SK-N-SH treated with all-trans-retinoic acid at 6 μM for 48 hours (cell line): ENCODE data around the gene CRYBG1.
"Not testable (repeated sequence)": the region's sequence is repeated elsewhere in the genome, so short reads cannot be mapped to it uniquely, and the experiment has no call there.

ENCODE experiments used
- ATAC-seq: fragments of 200-7000 bp; cut with Tn5 transposase; 3 replicates; pipeline ENCODE4 v1.9.1; 2020; ENCODE audit warnings: mild to moderate bottlenecking, moderate library complexity
- BACH2 ChIP-seq: fragments of 250-450 bp; sonication (Bioruptor Pico); IDR thresholded peaks from 2 replicates; pipeline ENCODE4 v1.9.0; 2021; ENCODE audit warnings: mild to moderate bottlenecking, borderline replicate concordance
- CSRNP3 ChIP-seq: fragments of 250-450 bp; sonication (Bioruptor Pico); IDR thresholded peaks from 2 replicates; pipeline ENCODE4 v1.5.1; 2021; ENCODE audit warnings: mild to moderate bottlenecking, moderate library complexity
- ESRRG ChIP-seq: fragments of 250-450 bp; sonication (Bioruptor Pico); IDR thresholded peaks from 2 replicates; pipeline ENCODE4 v1.6.1; 2021; ENCODE audit warnings: mild to moderate bottlenecking
- GLIS3 ChIP-seq: fragments of 250-450 bp; sonication (Bioruptor Pico); IDR thresholded peaks from 2 replicates; pipeline ENCODE4 v1.5.0; 2020; ENCODE audit warnings: mild to moderate bottlenecking, moderate library complexity
- ISL1 ChIP-seq: fragments of 250-450 bp; sonication (Bioruptor Pico); IDR thresholded peaks from 2 replicates; pipeline ENCODE4 v2.1.2; 2022; ENCODE audit warnings: mild to moderate bottlenecking, moderate library complexity
- OSR1 ChIP-seq: fragments of 250-450 bp; sonication (Bioruptor Pico); IDR thresholded peaks from 2 replicates; pipeline ENCODE4 v1.8.0; 2022; ENCODE audit warnings: moderate library complexity, mild to moderate bottlenecking, inconsistent platforms
- PATZ1 ChIP-seq: fragments of 250-450 bp; sonication (Bioruptor Pico); IDR thresholded peaks from 2 replicates; pipeline ENCODE4 v1.8.0; 2020; ENCODE audit warnings: mild to moderate bottlenecking, moderate library complexity, borderline replicate concordance
- PPARA ChIP-seq: fragments of 250-450 bp; sonication (Bioruptor Pico); IDR thresholded peaks from 2 replicates; pipeline ENCODE4 v1.5.0; 2020; ENCODE audit warnings: mild to moderate bottlenecking, borderline replicate concordance
- RARB ChIP-seq: fragments of 250-450 bp; sonication (Bioruptor Pico); IDR thresholded peaks from 2 replicates; pipeline ENCODE4 v1.8.0; 2021; ENCODE audit warnings: mild to moderate bottlenecking, moderate library complexity
- TCF4 ChIP-seq: fragments of 250-450 bp; sonication (Bioruptor Pico); IDR thresholded peaks from 2 replicates; pipeline ENCODE4 v1.8.0; 2021; ENCODE audit warnings: mild to moderate bottlenecking, moderate library complexity, borderline replicate concordance
- TOX ChIP-seq: fragments of 250-450 bp; sonication (Bioruptor Pico); IDR thresholded peaks from 2 replicates; pipeline ENCODE4 v1.8.0; 2021; ENCODE audit warnings: mild to moderate bottlenecking, moderate library complexity, borderline replicate concordance
- ZC3H10 ChIP-seq: fragments of 250-450 bp; sonication (Bioruptor Pico); IDR thresholded peaks from 2 replicates; pipeline ENCODE4 v1.5.1; 2021; ENCODE audit warnings: mild to moderate bottlenecking, moderate library complexity
- ZFP3 ChIP-seq: fragments of 250-450 bp; sonication (Bioruptor Pico); IDR thresholded peaks from 2 replicates; pipeline ENCODE4 v1.5.0; 2020; ENCODE audit warnings: mild to moderate bottlenecking, moderate library complexity
- ZFP30 ChIP-seq: fragments of 450-650 bp; formaldehyde crosslinking; IDR thresholded peaks from 2 replicates; pipeline ENCODE4 v1.5.0; 2022; ENCODE audit warnings: mild to moderate bottlenecking, moderate library complexity
- ZNF565 ChIP-seq: fragments of 450-650 bp; formaldehyde crosslinking; conservative IDR thresholded peaks from 2 replicates; pipeline ENCODE4 v1.5.0; 2020; ENCODE audit warnings: low read depth, mild to moderate bottlenecking, moderate library complexity
- ZNF70 ChIP-seq: fragments of 450-650 bp; formaldehyde crosslinking; IDR thresholded peaks from 2 replicates; pipeline ENCODE4 v1.5.0; 2020; ENCODE audit warnings: mild to moderate bottlenecking, moderate library complexity
- ZNF8 ChIP-seq: fragments of 450-650 bp; formaldehyde crosslinking; IDR thresholded peaks from 2 replicates; pipeline ENCODE4 v1.5.0; 2020; ENCODE audit warnings: mild to moderate bottlenecking, moderate library complexity
- TF ChIP-seq, protein P1 (sequence below): fragments of 250-450 bp; sonication (Bioruptor Pico); IDR thresholded peaks from 2 replicates; pipeline ENCODE4 v1.5.1; 2020; ENCODE audit warnings: low read depth, mild to moderate bottlenecking, moderate library complexity
- TF ChIP-seq, protein P2 (sequence below): fragments of 250-450 bp; sonication (Bioruptor Pico); IDR thresholded peaks from 2 replicates; pipeline ENCODE4 v1.5.0; 2020; ENCODE audit warnings: mild to moderate bottlenecking, moderate library complexity

Gene CRYBG1

DNA sequence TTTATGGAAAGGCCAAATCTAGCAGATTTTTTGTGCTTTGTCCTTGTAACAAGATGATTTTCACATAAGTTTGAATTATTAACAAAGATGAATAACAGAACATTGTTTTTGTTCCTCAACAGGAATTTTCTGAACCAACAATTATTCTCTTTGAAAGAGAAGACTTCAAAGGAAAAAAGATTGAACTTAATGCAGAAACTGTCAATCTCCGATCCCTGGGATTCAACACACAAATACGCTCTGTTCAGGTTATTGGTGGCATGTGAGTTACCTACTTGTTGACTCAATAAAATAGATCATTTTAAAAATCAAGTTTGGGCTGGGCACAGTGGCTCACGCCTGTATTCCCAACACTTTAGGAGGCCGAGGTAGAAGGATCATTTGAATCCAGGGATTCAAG is 197.8 kb downstream of the CRYBG1 start:
- no peak for ATAC-seq

DNA sequence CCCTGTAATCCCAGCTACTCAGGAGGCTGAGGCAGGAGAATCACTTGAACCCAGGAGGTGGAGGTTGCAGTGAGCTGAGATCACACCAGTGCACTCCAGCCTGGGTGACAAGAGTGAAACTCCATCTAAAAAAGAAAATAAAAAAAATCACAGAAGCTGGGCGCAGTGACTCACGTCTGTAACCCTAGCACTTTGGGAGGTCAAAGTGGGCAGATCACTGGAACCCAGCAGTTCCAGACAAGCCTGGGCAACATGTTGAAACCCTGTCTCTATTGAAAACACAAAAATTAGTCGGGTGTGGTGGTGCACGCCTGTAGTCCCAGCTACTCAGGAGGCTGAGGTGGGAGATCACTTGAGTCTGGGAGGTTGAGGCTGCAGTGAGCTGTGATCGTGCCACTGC is 199.1 kb downstream of the CRYBG1 start:
- ATAC-seq = not testable (repeated sequence)

More for the DNA sequence above, 197.8 kb downstream of the CRYBG1 start:
- TF ChIP-seq PATZ1 (CRISPR knock-in tag) = no peak
- TF ChIP-seq TCF4 (CRISPR knock-in tag) = no peak
- no peak for TF ChIP-seq ZFP30 (CRISPR knock-in tag)
- TF ChIP-seq ZNF70 (CRISPR knock-in tag) = no peak
- TF ChIP-seq CSRNP3 (CRISPR knock-in tag) = no peak
- TF ChIP-seq, all 23 proteins: peak for 0

- no peak for TF ChIP-seq ISL1 (CRISPR knock-in tag)
- TF ChIP-seq ESRRG (CRISPR knock-in tag) = no peak
- TF ChIP-seq ZC3H10 (CRISPR knock-in tag) = no peak
- TF ChIP-seq, all 23 proteins: peak for 0
- ATAC-seq = peak; percentile 74
Observed at GRCh38 chr6:106560996-106561685, 200.6 kb downstream of the CRYBG1 start.

GRCh38 chr6:106561686-106562405 is 201.3 kb downstream of the CRYBG1 start:
- ATAC-seq = no peak
- TF ChIP-seq TCF4 (CRISPR knock-in tag) (no peak), PATZ1 (CRISPR knock-in tag) (no peak), BACH2 (CRISPR knock-in tag) (no peak), ZFP3 (CRISPR knock-in tag) (no peak), GLIS3 (no peak), ZNF8 (CRISPR knock-in tag) (no peak), PPARA (CRISPR knock-in tag) (no peak), RARB (CRISPR knock-in tag) (no peak), ESRRG (CRISPR knock-in tag) (no peak), ISL1 (CRISPR knock-in tag) (no peak), ZNF70 (CRISPR knock-in tag) (no peak), TOX (CRISPR knock-in tag) (no peak), OSR1 (CRISPR knock-in tag) (no peak), ZNF565 (CRISPR knock-in tag) (no peak)
- TF ChIP-seq, protein P1, sequence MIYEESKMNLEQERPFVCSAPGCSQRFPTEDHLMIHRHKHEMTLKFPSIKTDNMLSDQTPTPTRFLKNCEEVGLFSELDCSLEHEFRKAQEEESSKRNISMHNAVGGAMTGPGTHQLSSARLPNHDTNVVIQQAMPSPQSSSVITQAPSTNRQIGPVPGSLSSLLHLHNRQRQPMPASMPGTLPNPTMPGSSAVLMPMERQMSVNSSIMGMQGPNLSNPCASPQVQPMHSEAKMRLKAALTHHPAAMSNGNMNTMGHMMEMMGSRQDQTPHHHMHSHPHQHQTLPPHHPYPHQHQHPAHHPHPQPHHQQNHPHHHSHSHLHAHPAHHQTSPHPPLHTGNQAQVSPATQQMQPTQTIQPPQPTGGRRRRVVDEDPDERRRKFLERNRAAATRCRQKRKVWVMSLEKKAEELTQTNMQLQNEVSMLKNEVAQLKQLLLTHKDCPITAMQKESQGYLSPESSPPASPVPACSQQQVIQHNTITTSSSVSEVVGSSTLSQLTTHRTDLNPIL (CRISPR knock-in tag) = no peak
- TF ChIP-seq, protein P2, sequence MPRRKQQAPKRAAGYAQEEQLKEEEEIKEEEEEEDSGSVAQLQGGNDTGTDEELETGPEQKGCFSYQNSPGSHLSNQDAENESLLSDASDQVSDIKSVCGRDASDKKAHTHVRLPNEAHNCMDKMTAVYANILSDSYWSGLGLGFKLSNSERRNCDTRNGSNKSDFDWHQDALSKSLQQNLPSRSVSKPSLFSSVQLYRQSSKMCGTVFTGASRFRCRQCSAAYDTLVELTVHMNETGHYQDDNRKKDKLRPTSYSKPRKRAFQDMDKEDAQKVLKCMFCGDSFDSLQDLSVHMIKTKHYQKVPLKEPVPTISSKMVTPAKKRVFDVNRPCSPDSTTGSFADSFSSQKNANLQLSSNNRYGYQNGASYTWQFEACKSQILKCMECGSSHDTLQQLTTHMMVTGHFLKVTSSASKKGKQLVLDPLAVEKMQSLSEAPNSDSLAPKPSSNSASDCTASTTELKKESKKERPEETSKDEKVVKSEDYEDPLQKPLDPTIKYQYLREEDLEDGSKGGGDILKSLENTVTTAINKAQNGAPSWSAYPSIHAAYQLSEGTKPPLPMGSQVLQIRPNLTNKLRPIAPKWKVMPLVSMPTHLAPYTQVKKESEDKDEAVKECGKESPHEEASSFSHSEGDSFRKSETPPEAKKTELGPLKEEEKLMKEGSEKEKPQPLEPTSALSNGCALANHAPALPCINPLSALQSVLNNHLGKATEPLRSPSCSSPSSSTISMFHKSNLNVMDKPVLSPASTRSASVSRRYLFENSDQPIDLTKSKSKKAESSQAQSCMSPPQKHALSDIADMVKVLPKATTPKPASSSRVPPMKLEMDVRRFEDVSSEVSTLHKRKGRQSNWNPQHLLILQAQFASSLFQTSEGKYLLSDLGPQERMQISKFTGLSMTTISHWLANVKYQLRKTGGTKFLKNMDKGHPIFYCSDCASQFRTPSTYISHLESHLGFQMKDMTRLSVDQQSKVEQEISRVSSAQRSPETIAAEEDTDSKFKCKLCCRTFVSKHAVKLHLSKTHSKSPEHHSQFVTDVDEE (CRISPR knock-in tag) = no peak
